NCI-H82 (cell line): Measurements from ENCODE around the gene TAF6.

Experiments used
- DNase-seq: peaks from one replicate; lab custom pipeline; 2025; lab: John Stamatoyannopoulos, UW

Gene TAF6

DNA sequence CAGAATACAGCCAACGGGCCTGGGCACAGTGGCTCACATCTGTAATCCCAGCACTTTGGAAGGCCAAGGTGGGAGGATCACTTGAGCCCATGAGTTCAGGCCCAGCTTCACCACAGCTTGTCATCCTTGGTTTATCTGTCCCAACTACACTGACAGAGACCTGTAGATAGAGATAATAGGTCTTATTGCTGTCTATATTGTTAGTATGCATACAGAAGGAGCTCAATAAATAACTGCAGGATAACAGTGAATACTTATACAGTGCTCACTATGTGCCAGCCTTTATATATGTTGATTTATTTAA lies 1.5 kb upstream of the TAF6 start:
- DNase-seq = no peak

DNA sequence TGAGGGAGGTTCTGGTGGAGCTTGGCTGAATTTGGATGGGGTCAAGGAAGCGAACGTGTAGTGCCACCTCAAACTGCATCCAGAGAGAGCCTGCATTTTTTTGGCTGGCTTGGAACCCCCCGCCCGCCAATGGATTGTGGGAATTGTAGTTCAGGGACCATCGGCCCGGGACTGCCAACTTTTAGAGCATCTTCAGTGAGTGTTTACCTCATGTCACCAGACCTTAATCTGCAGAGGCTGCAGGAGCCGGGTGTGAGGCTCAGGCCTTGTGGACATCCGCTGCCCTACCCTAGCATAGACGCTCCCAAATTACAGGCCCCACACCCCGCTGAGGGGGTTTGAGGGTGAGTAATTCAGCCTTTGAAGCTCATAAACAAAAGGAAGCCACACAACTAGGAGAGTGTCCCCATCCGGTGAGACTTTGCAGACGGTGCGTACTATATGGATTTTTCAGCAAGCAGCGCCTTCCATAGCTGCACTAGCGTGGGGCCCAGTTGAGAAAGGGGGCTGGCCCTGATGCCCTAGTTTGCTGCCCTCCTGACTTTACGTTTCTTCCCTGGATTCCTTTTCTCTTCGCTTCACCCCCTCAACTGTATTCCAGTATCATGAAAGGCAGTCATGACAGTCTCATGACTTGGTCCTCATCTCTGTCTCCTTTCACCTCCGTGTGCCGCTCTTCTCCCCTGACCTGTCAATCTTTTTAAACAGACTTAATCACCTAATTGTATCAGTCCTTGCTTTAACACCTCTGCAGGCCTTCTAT lies 993 bp upstream of the TAF6 start:
- peak; percentile 77 for DNase-seq

DNA sequence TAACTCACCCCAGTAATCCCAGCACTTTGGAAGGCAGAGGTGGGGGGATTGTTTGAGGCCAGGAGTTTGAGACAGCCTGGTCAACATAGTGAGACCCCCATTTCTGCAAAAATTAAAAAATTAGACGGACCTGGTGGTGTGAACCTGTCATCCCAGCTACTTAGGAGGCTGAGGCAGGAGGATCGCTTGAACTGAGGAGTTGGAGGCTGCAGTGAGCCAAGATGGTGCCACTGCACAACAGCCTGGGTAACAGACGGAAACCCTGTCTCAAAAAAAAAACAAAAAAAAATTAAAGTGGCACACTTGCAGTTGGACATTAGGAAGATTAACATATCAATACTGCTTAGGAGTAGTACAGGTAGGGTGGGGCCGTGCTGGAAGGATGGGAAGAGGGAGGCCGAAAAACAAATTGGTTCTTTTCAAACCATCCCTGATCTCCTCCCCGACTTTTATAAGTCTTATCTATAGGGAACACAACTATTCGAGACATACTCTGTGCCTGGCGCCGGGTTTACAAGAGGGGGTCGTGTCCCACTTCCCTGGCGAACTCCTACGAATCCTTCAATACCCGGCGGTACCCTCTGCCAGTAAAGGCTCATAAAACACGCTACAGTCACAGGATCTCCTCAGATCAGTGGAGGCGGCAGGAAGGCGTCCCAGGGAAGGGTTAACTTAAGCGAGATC lies 628 bp downstream of the TAF6 start:
- DNase-seq = peak; percentile 65

DNA sequence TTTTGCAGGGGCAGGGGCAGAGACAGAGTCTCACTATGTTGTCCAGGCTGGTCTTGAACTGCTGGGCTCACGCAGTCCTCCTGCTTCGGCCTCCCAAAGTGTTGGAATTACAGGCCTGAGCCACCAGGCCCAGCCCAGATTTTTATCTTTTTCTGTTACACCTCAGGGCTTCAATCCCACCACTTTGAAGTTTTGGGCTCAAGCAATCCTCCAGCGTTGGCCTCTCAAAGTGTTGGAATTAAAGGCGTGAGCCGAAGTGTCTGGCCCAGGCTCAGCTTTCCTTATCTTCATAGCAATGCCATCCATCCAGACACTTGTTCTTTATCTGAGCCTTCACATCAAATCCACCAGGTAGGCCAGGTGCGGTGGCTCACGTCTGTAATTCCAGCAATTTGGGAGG lies 4.1 kb downstream of the TAF6 start:
- DNase-seq = no peak

DNA sequence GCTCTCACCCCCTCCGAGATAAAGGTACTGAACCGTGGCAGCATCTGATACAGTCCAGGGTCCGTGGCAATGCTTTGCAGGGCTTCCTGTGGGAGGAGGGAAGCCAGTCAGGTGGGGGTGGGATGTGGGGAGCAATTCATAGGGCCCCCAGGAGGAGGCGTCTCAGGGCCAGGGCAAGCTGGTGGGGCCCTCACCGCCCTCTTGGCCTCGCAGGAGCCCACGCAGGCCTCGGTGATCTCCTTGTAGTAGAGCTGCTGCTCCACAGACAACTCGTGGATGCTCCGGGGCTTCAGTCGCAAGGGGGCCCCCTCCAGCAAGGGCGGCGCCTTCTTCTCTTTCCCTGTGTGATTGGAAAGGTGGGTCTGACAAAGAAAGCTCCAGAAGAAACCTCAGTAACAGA lies 7.2 kb downstream of the TAF6 start:
- DNase-seq = no peak

DNA sequence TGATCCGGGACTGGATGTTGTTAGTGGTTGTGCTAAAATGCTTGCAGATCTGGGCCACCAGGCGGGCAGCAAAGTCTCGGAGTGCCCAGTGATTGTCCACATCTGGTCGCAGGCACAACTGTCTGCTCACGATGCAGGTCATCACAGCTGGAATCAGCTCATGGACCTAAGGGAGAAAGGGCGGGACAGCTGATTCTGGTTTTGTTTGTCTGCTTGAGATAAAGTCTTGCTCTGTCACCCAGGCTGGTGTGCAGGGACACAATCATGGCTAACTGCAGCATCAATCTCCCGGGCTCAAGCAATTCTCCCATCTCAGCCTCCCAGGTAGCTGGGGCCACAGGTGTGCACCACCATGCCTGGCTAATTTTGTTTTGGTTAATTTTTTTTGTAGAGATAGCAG lies 8.0 kb downstream of the TAF6 start:
- no peak for DNase-seq

DNA sequence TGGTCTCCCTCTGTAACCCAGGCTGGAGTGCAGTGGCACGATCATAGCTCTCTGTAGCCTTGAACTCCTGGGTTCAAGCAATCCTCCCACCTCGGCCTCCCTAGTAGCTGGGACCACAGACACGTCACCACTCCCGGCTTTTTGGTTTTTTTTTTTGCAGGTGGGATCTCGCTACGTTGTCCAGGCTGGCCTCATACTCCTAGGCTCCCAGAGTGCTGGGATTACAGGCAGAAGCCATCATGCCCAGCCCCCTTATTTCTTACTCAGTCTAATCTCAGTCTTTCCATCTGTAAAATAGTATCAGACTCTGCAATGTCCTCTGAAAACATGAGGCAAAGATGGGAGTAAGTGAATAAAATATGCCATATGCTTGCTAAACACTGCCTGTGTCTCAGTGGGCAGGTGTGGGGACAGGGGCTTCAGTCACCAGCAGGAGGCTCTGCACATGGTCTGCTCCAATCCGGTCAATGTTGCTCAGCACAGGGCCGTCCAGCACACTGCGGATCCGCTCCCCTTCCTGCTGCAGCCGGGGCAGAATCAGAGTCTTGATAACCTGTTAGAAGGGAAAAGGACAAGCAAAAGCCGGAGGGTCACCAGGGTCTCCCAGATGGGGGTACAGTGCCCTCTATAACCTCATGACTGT lies 9.5 kb downstream of the TAF6 start:
- peak; percentile 31 for DNase-seq

DNA sequence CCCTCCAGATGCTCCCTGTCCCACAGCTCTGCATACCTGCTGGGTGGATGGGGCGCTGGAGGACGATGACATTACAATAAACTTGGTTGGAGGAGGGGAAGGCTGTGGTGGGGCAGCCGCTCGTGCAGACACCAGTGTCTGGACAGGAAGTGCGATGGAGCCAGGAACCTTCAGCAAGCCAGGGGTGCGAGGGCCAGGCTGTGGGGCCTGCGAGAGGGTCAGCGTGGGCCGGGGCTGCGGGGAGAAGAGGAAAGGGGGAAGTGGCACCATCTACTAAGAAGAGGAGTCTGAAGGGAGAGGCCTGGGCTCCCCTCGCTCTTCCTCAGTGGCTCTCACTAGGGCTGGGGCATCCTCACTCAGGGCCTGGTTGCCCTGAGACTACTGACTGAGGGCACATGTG lies 11.3 kb downstream of the TAF6 start:
- DNase-seq = no peak

DNA sequence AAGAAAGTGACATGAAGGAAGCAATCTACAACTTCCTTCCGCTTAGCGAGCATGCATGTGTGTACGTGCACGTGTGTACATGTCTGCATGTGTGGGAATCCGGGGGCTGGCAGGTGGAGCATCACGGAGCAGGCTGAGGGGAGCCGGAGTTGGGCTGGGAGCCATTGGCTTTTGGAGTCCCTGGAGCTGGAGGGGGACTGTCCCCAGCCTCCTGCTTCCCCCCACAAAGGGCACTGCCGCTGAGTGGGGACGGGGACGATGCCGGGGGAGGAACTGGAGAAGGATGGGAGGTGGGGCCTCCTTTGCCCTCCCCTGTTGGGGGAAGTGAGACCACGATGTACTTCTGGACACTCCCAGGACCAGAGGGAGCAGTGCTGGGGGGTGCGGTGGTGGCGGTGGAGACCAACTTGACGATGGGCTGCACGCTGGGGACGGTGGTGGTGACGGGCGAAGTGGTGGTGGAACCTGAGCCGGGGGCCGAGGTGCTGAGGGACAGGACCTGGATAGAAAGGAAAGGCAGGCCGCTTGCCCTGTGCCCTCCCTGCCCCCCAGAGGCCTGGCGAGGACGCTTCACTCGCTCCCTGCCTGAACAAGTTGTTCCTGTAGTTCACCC lies 11.9 kb downstream of the TAF6 start:
- no peak for DNase-seq

DNA sequence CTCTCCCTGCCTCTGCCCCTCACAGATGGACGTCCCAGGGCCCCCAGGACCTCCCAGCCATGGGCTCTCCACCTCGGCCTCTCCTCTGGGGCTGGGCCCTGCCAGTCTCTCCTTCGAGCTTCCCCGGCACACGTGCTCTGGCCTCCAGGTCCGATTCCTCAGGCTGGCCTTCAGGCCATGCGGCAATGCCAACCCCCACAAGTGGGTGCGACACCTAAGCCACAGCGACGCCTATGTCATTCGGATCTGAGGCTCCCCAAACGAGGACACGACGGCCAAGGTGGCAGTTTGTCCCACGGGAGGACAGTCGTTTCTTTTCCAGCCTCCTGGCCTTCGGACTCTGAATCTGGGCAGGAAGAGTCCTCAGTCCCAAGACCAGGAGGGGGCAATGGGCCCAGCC lies 12.5 kb downstream of the TAF6 start:
- DNase-seq = no peak

DNA sequence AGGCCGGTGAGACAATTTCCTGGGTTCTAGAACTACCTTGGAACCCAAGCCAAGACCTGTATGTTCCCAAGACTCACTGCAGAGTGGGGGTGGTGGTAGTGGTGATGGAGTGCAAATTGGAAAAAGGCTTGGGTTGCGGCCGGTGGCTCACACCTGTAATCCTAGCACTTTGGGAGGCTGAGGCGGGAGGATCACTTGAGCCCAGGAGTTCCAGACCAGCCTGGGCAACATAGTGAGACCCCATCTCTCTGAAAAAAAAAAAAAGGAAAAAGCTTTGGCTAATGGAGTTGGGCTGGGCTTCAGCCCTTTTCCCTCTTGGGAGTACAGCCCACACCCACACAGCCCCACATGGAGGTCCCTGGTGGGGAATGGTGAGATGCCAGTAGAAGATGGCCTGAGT lies 13.6 kb downstream of the TAF6 start:
- no peak for DNase-seq

DNA sequence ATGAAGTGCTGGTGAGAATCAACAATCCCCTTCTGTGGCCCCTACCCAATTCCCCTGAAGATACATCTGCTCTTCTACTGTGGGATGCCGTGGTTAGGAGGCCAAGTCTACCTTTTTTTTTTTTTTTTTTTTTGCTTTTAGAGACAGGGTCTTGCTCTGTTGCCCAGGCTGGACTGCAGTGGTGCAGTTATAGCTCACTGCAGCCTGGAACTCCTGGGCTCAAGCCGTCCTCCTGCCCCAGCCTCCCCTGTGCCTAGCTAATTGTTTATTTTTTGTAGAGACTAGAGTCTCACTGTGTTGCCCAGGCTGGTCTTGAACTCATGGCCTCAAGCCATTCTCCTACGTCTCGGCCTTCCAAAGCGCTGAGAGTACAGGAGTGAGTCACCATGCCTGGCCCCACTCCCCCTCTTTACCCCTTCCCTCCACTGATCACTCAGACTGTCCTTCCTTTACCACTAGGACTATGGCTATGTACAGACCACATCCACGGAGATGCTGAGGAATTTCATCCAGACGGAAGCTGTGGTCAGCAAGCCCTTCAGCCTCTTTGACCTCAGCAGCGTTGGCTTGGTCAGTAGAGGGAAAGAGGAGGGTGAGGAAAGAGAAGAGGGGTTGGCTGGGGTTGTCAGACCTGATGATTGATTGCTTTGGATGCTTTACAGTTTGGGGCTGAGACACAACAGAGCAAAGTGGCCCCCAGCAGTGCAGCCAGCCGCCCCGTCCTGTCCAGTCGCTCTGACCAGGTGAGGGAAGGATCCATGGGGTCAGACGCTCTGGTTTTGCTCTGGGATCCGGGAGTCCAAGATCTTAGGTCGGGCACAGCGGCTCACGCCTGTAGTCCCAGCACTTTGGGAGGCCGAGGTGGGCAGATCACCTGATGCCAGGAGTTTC lies 16.0 kb downstream of the TAF6 start:
- no peak for DNase-seq

DNA sequence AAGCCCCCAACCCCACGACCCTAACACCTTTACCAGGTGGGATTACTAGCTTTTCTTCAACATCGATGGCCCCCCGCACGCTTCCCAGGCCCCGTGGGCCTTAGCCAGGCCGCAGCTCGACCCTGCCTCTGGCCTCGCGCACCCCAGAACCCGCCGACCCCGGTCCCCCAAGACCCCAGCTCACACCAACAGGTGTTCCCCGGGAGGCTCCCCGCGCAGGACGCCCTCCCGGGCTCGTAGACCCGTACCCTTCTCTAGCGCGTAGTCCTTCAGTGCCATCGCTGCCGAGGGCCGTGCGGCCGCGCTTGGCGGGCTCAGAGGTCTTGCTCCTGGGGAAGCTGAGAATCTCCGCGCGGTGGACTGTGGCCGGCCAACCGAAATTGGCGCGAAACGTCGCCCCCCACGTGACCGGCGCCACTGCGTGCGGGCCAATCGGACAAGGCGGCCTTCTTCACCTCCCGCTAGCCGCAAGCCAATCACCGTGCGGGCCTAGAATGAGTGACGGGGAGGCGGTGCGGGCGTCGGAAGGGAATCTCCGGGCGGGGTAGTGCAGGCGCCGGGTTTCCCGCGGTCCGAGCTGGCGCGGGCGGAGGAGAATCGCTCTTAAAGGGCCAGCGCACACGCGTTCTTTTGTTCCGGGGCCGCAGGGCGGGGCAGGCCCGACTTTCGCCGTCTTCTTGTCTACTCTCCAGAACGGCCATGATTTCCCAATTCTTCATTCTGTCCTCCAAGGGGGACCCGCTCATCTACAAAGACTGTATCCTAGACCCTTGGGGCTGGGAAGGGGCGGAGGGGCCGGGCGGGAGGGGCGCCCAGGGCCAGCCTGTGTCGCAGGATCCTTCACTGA lies 17.9 kb downstream of the TAF6 start, which contains the start of the genes AP4M1 and MCM7:
AP4M1 (plus strand) TSS at position 628 of the 847 bp plus-strand sequence; CDS start at position 700, 72 bp downstream.
MCM7 (minus strand) TSS at position 382 of the 847 bp plus-strand sequence; CDS start at position 279, 103 bp downstream.
- peak; percentile 99 for DNase-seq

DNA sequence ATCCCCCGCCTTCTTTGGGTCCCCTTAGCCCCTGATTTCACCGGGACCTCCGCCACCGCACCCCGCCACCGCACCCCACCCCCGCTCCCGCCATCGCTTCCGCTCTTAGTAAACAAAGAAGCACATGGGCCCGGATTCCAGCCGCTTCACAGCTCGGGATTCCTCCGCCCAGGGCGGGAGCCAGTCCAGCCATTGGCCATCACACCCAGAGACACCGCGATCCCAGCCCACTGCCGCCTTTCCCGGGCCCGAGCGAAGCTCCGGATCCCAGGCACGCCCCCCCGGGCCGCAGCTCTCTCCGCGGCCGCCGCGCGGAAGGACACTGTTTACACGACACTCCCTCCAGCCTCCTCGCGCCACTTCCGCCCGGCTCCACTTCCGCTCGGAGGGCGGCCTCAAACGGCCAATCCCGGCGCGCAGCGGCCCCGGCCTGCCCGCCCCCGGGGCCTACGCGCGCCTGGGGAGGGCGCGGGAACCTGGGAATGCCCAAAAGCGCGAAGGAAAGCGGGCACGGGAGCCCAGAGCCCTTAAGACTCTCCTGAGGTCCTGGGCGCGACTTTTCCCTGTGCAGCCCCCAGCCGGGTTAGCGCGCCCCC lies 18.6 kb downstream of the TAF6 start:
- DNase-seq = peak; percentile 93

DNA sequence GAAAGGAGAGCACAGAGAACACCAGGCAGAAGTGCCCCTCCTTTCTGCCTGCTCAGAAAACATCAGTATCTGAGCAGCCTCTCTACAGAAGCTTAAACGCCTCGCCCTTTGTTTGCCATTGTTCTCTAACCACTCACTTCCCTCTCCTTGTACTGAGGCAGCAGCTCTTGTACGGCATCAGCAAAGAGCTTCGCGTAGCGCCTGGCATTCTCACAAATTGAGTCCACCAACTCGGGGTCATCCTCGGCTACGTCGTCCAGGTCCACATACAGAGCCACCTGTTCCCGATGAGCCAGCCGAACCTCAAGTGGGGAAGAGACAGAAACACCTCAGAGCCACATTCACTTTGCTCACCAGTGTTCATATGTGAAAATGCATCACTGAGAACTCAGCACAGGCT lies 19.7 kb downstream of the TAF6 start:
- DNase-seq = no peak

DNA sequence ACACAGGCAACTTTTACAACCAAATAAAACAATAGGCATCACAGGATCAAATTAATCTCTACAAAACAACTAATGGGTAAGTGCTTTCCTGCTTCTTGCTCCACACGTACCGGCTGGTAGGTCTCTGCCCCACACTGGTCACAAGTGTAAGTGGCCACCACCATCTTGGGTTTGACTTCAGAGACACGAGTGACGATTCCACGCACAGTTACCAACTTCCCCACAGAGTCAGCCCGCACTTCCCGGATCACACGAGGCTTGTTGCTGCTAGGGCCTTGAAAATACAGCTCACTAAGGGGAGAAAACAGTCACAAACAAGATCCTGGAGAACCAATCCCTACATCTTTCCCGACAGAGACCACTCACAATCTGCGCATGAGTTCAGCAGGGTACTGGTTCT lies 20.2 kb downstream of the TAF6 start:
- DNase-seq = no peak

DNA sequence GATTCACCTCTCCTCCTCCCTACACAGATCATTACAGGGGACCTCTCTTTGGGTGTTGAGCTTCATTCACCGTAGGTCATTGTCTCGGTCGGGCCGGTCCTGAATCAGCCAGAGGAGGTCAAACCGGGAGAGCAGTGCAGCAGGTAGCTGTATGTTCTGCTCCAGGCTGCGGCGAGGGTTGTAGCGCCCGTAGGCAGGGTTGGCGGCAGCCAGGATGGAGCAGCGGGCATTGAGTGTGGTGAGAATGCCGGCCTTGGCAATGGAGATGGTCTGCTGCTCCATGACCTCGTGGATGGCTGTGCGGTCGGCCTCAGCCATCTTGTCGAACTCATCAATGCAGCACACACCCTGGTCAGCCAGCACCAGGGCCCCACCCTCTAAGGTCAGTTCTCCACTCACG lies 23.5 kb downstream of the TAF6 start:
- DNase-seq = no peak

DNA sequence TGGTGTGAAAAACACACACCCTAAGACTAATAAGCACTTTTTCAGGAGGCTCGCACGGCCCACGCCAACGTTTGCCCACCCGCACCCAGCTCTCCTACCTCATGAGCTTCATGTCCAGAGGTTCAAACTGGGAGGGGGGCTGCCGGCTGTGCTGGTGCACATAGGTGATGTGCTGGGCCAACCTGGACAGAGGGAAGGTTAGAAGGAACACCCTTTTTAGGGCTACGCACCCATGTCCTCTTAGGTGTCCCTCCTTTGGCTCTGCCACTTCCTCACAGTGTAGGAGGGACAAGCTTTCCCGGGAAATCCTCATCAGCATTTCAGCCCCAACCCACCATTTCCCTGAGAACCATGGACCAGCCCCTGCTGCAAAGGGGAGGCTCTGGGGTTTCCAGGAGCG lies 23.9 kb downstream of the TAF6 start:
- no peak for DNase-seq

DNA sequence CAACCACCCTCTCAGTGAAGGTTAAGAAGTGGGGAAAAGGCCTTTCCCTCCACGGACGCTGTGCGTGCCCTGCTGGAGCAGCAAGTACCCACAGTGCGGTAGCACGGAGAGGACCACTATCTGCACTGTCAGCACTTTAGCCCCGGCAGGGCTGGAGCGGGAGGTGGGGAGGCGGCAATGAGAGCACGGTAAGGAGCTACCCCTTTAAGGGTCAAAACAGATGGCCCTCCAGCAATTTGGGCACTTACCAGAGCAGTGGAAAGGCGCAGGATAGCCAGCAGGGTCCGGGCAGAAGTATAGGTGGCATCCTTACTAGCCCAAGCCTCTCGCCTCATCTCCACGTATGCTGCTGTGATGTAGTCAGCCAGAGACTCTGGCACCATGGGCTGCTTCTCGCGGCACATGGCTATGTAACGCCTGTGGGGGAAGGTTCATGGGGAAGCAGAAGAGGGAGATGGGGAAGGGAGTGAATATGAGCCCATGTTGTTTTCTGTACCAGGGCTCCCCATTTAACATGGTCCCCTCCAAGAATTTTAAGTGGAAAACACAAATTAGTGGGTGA lies 25.2 kb downstream of the TAF6 start:
- no peak for DNase-seq

DNA sequence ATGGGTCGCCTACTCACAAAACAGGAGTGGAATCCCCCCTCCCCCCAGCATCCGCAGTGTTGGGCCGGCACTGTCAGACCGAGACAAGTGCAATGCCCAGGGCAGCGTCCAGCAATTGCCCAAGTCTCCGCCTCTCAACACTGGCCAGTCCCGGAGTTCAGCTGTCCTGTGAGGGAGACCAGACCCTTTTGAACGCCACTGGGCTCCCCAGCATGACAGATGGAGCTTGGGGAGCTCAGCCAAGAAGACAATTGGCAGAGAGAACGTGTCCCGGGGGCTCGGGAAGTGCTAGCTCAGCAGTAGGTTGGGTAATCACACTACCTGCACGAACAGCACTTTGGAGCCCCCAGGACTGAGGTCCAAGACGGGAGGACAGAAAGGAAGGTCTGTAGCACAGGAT lies 25.7 kb downstream of the TAF6 start:
- DNase-seq = no peak
